GM18907 (cell line): ENCODE data around the gene PPP1CA.
"Not testable (repeated sequence)": the region's sequence is repeated elsewhere in the genome, so short reads cannot be mapped to it uniquely, and the experiment has no call there.

Experiments
- ATAC-seq: cut with Tn5 transposase; IDR thresholded peaks from one replicate; pipeline ENCODE4 v1.9.1; 2021; ENCODE audit warnings: mild to moderate bottlenecking, moderate library complexity; ENCODE audit not compliant: unreplicated experiment

The PPP1CA gene

GRCh38 chr11:67405196-67405567, 3.5 kb upstream of the PPP1CA start:
- no peak for ATAC-seq

- ATAC-seq = no peak
Observed at GRCh38 chr11:67404515-67405195, 3.0 kb upstream of the PPP1CA start.

- not testable (repeated sequence) for ATAC-seq
Observed at GRCh38 chr11:67403085-67403484, 1.4 kb upstream of the PPP1CA start.

GRCh38 chr11:67402192-67402839, 658 bp upstream of the PPP1CA start:
- ATAC-seq = not testable (repeated sequence)

GRCh38 chr11:67400942-67401494, 640 bp downstream of the PPP1CA start:
- ATAC-seq = no peak

GRCh38 chr11:67400251-67400941, 1.3 kb downstream of the PPP1CA start:
- no peak for ATAC-seq

- no peak for ATAC-seq
Observed at GRCh38 chr11:67398661-67399563, 2.7 kb downstream of the PPP1CA start.

- ATAC-seq = no peak
Observed at GRCh38 chr11:67397986-67398660, 3.5 kb downstream of the PPP1CA start.

- no peak for ATAC-seq
Observed at GRCh38 chr11:67397536-67397935, 4.1 kb downstream of the PPP1CA start.

- ATAC-seq = no peak
Observed at GRCh38 chr11:67396587-67397389, 4.9 kb downstream of the PPP1CA start.

- ATAC-seq = no peak
Observed at GRCh38 chr11:67396259-67396581, 5.4 kb downstream of the PPP1CA start.

- no peak for ATAC-seq
Observed at GRCh38 chr11:67395555-67396258, 6.0 kb downstream of the PPP1CA start.

- ATAC-seq = no peak
Observed at GRCh38 chr11:67393990-67394389, 7.7 kb downstream of the PPP1CA start.

- no peak for ATAC-seq
Observed at GRCh38 chr11:67393437-67393836, 8.2 kb downstream of the PPP1CA start.

GRCh38 chr11:67392183-67392715, 9.4 kb downstream of the PPP1CA start:
- peak; percentile 6 for ATAC-seq

GRCh38 chr11:67391304-67392182, 10.1 kb downstream of the PPP1CA start, which contains the start of gene RAD9A:
Gene RAD9A (plus strand): TSS chr11:67391986. CDS start chr11:67392045, 59 bp downstream.
- ATAC-seq = peak; percentile 57

- no peak for ATAC-seq
Observed at GRCh38 chr11:67390947-67391303, 10.7 kb downstream of the PPP1CA start.

GRCh38 chr11:67389477-67389876, 12.2 kb downstream of the PPP1CA start:
- no peak for ATAC-seq
